Right lobe of liver (tissue), 4 donors: ENCODE measurements around the gene MYEOV.

Experiments
- POLR2A ChIP-seq: fragments of 450-650 bp; IDR thresholded peaks from one replicate; pipeline ENCODE4 v1.6.1; 2017; ENCODE audit warnings: antibody characterized with exemption, mild to moderate bottlenecking
- TF ChIP-seq, protein P1 (sequence below), 4 donors: fragments of 200-600 bp in 3 of 4; fragments of 450-650 bp in 1 of 4; IDR thresholded peaks; one replicate each; pipeline versions ENCODE4 v1.5.1 to v1.8.0; 2016 to 2022; ENCODE audit warnings: antibody characterized with exemption in 4 of 4, mild to moderate bottlenecking in 2 of 4
- donor health status: DM: no; HTN: no; CAD: no.
- donor health status: DM: no; HTN: no; CAD: no.
- donor health status: DM: no; HTN: yes; CAD: no.

DNA sequence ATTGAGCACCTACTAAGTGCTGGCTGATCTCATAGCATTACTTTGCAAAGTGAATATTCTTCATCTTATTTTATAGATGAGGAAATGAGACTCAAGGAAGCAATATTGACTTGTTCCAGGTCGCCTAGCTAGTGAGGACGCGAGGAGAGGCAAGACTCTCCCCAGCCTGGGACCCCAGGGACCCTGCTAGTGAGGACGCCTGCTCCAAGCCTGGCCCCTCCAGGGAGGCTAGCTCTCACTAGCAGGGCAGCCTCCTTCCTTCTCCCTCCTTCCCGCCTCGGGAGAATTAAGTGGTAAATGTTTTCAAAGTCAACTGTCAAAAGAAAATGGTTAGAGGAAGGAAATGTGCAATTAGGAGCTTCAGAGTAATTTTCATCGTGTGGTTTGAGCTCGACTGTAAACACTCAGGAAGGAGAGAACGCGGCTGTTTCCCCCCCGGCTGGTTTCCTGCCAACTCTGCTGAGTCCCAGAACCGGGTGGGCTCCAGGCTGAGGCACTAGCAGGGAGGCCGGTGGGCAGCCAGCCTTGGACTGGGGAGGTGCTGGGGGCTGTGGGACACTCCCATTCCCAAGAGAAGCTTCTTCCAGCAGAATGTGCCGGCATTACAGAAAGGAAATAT, 17.9 kb downstream of the MYEOV start:
- TF ChIP-seq, protein P1, sequence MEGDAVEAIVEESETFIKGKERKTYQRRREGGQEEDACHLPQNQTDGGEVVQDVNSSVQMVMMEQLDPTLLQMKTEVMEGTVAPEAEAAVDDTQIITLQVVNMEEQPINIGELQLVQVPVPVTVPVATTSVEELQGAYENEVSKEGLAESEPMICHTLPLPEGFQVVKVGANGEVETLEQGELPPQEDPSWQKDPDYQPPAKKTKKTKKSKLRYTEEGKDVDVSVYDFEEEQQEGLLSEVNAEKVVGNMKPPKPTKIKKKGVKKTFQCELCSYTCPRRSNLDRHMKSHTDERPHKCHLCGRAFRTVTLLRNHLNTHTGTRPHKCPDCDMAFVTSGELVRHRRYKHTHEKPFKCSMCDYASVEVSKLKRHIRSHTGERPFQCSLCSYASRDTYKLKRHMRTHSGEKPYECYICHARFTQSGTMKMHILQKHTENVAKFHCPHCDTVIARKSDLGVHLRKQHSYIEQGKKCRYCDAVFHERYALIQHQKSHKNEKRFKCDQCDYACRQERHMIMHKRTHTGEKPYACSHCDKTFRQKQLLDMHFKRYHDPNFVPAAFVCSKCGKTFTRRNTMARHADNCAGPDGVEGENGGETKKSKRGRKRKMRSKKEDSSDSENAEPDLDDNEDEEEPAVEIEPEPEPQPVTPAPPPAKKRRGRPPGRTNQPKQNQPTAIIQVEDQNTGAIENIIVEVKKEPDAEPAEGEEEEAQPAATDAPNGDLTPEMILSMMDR (IDR thresholded peaks at IDR 0.05): no peak
- TF ChIP-seq POLR2A: no peak
